Hepatocyte (in vitro differentiated cells): ENCODE results near the gene NRARP. TPM values are rescaled to one million over a fixed set of nuclear protein-coding genes. Genes with fewer than 3 reads are reported as not detected.

Source experiments
- DNase-seq: peaks from one replicate; pipeline ENCODE4 v3.0.0-alpha.2; 2016; ENCODE audit warnings: low spot score
- H2AFZ ChIP-seq: fragments of 200-600 bp; sonication (generic); 2 replicates; pipeline ENCODE4 v1.6.0; 2016; ENCODE audit warnings: antibody characterized with exemption, mild to moderate bottlenecking
- H3K27ac ChIP-seq: fragments of 200-600 bp; sonication (generic); 2 replicates; pipeline ENCODE4 v1.5.1; 2016; ENCODE audit warnings: mild to moderate bottlenecking
- H3K27me3 ChIP-seq: fragments of 200-600 bp; sonication (generic); 2 replicates; pipeline ENCODE4 v1.6.1; 2016
- H3K36me3 ChIP-seq: fragments of 200-600 bp; sonication (generic); replicated peaks from 2 replicates; pipeline ENCODE4 v1.5.1; 2016; ENCODE audit warnings: low read depth; ENCODE audit not compliant: insufficient read depth
- H3K4me1 ChIP-seq: fragments of 200-600 bp; sonication (generic); 2 replicates; pipeline ENCODE4 v1.5.1; 2016; ENCODE audit warnings: mild to moderate bottlenecking, moderate library complexity; ENCODE audit not compliant: insufficient read depth
- H3K4me2 ChIP-seq: fragments of 200-600 bp; sonication (generic); 2 replicates; pipeline ENCODE4 v1.6.0; 2016
- H3K4me3 ChIP-seq: fragments of 200-600 bp; sonication (generic); 2 replicates; pipeline ENCODE4 v1.5.1; 2016; ENCODE audit warnings: mild to moderate bottlenecking
- H3K79me2 ChIP-seq: fragments of 200-600 bp; sonication (generic); 2 replicates; pipeline ENCODE4 v1.6.0; 2017; ENCODE audit warnings: mild to moderate bottlenecking
- H3K9me2 ChIP-seq: fragments of 200-600 bp; sonication (generic); replicated peaks from 2 replicates; pipeline ENCODE4 v1.6.0; 2017; ENCODE audit warnings: mild to moderate bottlenecking; ENCODE audit not compliant: insufficient read depth
- H3K9me3 ChIP-seq: fragments of 200-600 bp; sonication (generic); 2 replicates; pipeline ENCODE4 v1.5.1; 2016; ENCODE audit warnings: low read depth, mild to moderate bottlenecking
- H4K20me1 ChIP-seq: fragments of 200-600 bp; sonication (generic); 2 replicates; pipeline ENCODE4 v1.6.0; 2016; ENCODE audit warnings: mild to moderate bottlenecking; ENCODE audit not compliant: insufficient read depth, poor library complexity, severe bottlenecking
- EZH2 ChIP-seq: fragments of 200-600 bp; sonication (generic); IDR thresholded peaks from 2 replicates; pipeline ENCODE4 v1.6.1; 2016; ENCODE audit warnings: antibody characterized with exemption, mild to moderate bottlenecking, borderline replicate concordance
- EZH2phosphoT487 ChIP-seq: fragments of 200-600 bp; sonication (generic); IDR thresholded peaks from one replicate; pipeline ENCODE4 v1.6.1; 2018; ENCODE audit warnings: antibody characterized with exemption, mild to moderate bottlenecking, low read depth, moderate library complexity; ENCODE audit not compliant: unreplicated experiment, severe bottlenecking
- WGBS: methylation state at CpG from one replicate; pipeline ENCODE4 v1.1.6; 2016; ENCODE audit warnings: low lambda C conversion rate; ENCODE audit errors: missing lambda C conversion rate; 5-methylcytosine and 5-hydroxymethylcytosine counted together
- polyA plus RNA-seq: library from polyadenylated mRNA; unstranded; fragments of >200 nt; fragmentation: Nextera tagmentation; extraction: Ambion mirVana; gene quantifications from 2 replicates; pipeline ENCODE4 v1.2.1, GENCODE V29; 2016
- total RNA-seq: library from RNA; depleted of rRNA; stranded (reverse); fragments of >200 nt; gene quantifications from 2 replicates; pipeline ENCODE4 v1.2.3, GENCODE V29; 2014
- TF ChIP-seq, protein P1 (sequence below): fragments of 200-600 bp; sonication (generic); IDR thresholded peaks from 2 replicates; pipeline ENCODE4 v1.5.1; 2016; ENCODE audit warnings: antibody characterized with exemption, mild to moderate bottlenecking; ENCODE audit not compliant: poor library complexity

Gene NRARP
- total and polyA plus RNA-seq, 2 experiments from 2014 or later, result 5.3 to 18.7 TPM

DNA sequence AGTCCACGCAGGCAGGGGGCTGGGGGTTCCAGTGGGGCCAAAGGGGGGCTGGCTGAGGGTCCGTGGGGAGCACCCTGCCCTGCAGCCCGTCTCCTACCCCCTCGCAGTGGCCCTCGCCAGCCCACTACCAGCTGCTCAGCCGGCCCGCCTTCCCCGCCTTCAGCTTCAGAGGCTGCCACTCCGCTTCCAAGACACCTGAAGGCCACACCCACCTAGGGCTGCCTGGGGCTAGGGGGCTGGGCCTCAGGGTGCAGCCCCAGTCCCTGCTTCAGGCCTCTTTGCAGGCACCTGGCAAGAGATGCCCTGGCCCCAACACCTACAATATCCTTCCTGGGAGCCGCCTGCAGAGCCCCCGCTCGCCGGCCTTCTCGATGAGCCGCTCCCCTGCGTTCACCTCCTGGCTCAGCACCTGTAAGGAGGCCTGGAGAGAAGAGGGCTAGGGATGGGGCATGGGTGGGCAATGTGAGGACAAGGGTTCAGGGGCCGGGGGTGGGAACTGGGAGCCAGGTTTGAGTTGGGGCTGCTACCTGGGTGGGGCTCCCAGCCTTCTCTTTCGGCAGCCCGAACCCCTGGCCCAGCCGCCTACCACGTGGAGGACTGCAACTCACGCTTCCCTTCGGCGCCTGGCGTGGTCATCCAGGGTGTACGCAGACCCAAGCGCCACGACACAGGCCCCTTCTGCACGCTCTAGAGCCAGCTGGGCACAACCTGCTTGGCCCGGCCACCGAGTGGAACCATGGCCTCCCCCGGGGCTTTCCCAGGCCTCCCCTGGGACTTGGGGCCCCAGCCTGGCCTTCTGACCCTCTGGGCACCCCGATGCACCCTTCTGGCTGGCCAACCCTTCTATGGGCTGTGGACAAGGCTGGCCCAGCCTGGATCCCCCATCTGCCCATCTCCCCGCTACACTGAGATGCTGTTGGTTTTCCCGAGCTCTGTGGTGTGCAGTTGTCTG, 49.2 kb downstream of the NRARP start:
- Histone ChIP-seq H3K36me3 (no peaks in the 10 kb centered on the region), H3K27me3 (no peaks in the 10 kb centered on the region), H4K20me1 (peaks cover 7% of the 10 kb centered on the region), H3K79me2 (peaks cover 20% of the 10 kb centered on the region), H3K27ac (no peak overlapping the region), H3K9me3 (no peaks in the 10 kb centered on the region), H3K9me2 (no peaks in the 10 kb centered on the region), H2AFZ (no peak overlapping the region), H3K4me3 (no peak overlapping the region), H3K4me1 (peaks cover 15% of the 10 kb centered on the region), H3K4me2 (peak overlapping the region; percentile 98)
- peak; percentile 68 for DNase-seq
- WGBS, result 85% methylated on average over 25 of the region's 35 CpGs
- TF ChIP-seq, protein P1, sequence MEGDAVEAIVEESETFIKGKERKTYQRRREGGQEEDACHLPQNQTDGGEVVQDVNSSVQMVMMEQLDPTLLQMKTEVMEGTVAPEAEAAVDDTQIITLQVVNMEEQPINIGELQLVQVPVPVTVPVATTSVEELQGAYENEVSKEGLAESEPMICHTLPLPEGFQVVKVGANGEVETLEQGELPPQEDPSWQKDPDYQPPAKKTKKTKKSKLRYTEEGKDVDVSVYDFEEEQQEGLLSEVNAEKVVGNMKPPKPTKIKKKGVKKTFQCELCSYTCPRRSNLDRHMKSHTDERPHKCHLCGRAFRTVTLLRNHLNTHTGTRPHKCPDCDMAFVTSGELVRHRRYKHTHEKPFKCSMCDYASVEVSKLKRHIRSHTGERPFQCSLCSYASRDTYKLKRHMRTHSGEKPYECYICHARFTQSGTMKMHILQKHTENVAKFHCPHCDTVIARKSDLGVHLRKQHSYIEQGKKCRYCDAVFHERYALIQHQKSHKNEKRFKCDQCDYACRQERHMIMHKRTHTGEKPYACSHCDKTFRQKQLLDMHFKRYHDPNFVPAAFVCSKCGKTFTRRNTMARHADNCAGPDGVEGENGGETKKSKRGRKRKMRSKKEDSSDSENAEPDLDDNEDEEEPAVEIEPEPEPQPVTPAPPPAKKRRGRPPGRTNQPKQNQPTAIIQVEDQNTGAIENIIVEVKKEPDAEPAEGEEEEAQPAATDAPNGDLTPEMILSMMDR, result no peak
- no peak for TF ChIP-seq EZH2phosphoT487
- TF ChIP-seq EZH2, result no peak

DNA sequence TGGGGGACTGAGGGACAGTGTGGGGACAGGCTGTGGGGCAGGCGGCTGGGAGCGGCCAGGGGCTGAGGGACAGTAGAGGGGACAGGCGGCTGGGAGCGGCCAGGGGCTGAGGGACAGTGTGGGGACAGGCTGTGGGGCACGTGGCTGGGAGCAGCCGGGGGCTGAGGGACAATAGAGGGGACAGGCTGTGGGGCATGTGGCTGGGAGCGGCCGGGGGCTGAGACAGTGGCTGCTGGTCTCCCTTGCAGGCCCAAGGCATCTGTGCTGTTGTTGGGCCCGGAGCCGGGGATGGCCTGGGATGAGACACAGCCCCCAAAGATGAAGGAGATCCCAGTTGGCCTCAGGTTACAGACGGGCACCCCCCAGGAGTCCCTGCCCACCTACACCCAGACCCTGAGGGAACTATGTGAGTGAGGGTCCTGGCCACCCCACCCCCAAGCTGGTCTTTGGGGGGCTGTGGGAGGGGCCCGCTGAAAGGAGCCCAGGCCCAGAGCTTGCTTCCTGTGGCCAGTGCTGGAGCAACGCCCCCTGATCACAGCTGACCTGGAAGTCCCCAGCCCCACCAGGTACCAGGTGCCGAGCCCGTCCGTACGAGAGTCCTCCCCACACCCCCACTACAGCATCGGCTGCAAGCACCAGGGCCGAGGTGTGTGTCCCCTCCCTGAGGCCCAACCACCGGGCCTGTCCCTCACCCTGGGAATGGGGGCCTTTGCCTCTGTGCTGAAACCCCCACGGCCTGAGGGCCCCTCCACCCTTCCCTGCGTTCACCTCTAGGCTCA, 50.4 kb downstream of the NRARP start:
- H3K79me2 ChIP-seq, result peaks cover 13% of the 10 kb centered on the region
- H3K4me2 ChIP-seq, result no peak overlapping the region
- DNase-seq, result no peak
- H3K36me3 ChIP-seq, result no peaks in the 10 kb centered on the region
- H3K9me3 ChIP-seq, result no peaks in the 10 kb centered on the region
- no peak overlapping the region for H3K4me3 ChIP-seq
- H4K20me1 ChIP-seq, result peaks cover 7% of the 10 kb centered on the region
- peaks cover 15% of the 10 kb centered on the region for H3K4me1 ChIP-seq
- H3K27ac ChIP-seq, result no peak overlapping the region
- 92% methylated on average over 11 of the region's 22 CpGs for WGBS
- no peaks in the 10 kb centered on the region for H3K27me3 ChIP-seq
- no peaks in the 10 kb centered on the region for H3K9me2 ChIP-seq
- TF ChIP-seq, protein P1, result no peak
- TF ChIP-seq EZH2phosphoT487 (no peak), EZH2 (no peak)
- H2AFZ ChIP-seq, result no peak overlapping the region

DNA sequence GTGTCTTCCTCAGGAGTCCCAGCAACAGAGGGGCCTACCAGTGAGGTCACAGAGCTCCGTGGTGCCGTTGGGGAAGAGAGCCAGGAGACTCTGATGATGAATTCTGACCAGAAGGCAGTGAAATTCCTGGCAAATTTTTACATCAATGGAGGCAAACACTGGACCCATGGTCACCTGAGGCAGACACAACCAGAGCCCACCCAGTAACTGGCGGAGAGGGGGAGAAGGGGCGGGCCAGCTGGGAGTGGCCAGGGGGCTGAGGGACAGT, 50.9 kb downstream of the NRARP start, which contains the start of gene STPG3:
Gene STPG3, plus strand, starts transcription at position 93 of the 268 bp plus-strand sequence. Its CDS starts 1 bp downstream, at position 94.
- Histone ChIP-seq H4K20me1 (peaks cover 4% of the 10 kb centered on the region), H3K9me2 (no peaks in the 10 kb centered on the region), H3K79me2 (peaks cover 8% of the 10 kb centered on the region), H3K4me2 (no peak within 1 kb of the TSS), H2AFZ (no peak within 1 kb of the TSS), H3K27me3 (no peaks in the 10 kb centered on the region), H3K4me3 (no peak within 1 kb of the TSS), H3K4me1 (peaks cover 11% of the 10 kb centered on the region), H3K27ac (no peak within 1 kb of the TSS), H3K36me3 (no peaks in the 10 kb centered on the region), H3K9me3 (no peaks in the 10 kb centered on the region)
- no CpG with 5 or more reads among the region's 4 CpGs for WGBS
- TF ChIP-seq EZH2, result no peak
- TF ChIP-seq, protein P1, result no peak
- TF ChIP-seq EZH2phosphoT487, result no peak
- no peak for DNase-seq
